Neural crest cell (in vitro differentiated cells): Measurements from ENCODE around the gene NMB. TPM values are rescaled to one million over a fixed set of nuclear protein-coding genes. Genes with fewer than 3 reads are reported as not detected.

Source experiments
- DNase-seq: peaks from one replicate; pipeline ENCODE4 v3.0.0; 2021; ENCODE audit warnings: low read depth, mixed read lengths, low spot score
- H3K27ac Mint-ChIP-seq: one replicate; pipeline ENCODE4 v1.8.0; 2021; ENCODE audit warnings: mild to moderate bottlenecking, mixed read lengths; ENCODE audit not compliant: unreplicated experiment
- H3K27me3 Mint-ChIP-seq: 2 replicates; pipeline ENCODE4 v1.8.0; 2021; ENCODE audit warnings: low read depth, mild to moderate bottlenecking, mixed read lengths
- H3K36me3 Mint-ChIP-seq: 2 replicates; pipeline ENCODE4 v1.8.0; 2021; ENCODE audit warnings: low read depth, mild to moderate bottlenecking, mixed read lengths
- H3K4me1 Mint-ChIP-seq: 2 replicates; pipeline ENCODE4 v1.8.0; 2021; ENCODE audit warnings: mixed read lengths
- H3K4me3 Mint-ChIP-seq: one replicate; pipeline ENCODE4 v1.8.0; 2021; ENCODE audit warnings: mild to moderate bottlenecking, mixed read lengths
- H3K9me3 Mint-ChIP-seq: 2 replicates; pipeline ENCODE4 v1.8.0; 2021; ENCODE audit warnings: mixed read lengths
- total RNA-seq: library from RNA; stranded (reverse); gene quantifications from 2 replicates; pipeline ENCODE4 v1.2.1, GENCODE V29; 2021
- TF ChIP-seq, protein P1 (sequence below): fragments of 200-600 bp; sonication (generic); conservative IDR thresholded peaks from 2 replicates; pipeline ENCODE4 v1.5.0; 2021; ENCODE audit warnings: antibody characterized with exemption, mild to moderate bottlenecking

NMB gene
- total RNA-seq, 1 donor from 2014 or later: 4.0 TPM

DNA sequence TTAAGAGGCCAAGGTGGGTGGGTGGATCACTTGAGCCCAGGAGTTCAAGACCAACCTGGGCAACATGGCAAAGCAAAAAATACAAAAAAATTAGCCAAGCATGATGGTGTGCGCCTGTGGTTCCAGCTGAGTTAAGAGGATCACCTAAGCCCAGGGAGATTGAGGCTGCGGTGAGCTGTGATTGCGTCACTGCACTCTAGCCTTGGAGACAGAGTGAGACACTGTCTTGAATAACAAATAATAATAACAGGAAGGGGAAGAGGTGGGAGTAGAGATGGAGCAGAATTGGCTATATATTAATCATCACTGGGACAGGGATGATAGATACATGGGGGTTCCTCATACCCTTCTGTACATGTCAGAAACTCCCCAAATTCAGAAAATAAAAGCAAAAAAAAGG, 23.8 kb upstream of the NMB start:
- H3K27me3 Mint-ChIP-seq: no peaks in the 10 kb centered on the region
- H3K9me3 Mint-ChIP-seq: no peaks in the 10 kb centered on the region
- H3K4me1 Mint-ChIP-seq: no peaks in the 10 kb centered on the region
- no peak for DNase-seq
- H3K36me3 Mint-ChIP-seq: peaks cover 12% of the 10 kb centered on the region
- TF ChIP-seq, protein P1, sequence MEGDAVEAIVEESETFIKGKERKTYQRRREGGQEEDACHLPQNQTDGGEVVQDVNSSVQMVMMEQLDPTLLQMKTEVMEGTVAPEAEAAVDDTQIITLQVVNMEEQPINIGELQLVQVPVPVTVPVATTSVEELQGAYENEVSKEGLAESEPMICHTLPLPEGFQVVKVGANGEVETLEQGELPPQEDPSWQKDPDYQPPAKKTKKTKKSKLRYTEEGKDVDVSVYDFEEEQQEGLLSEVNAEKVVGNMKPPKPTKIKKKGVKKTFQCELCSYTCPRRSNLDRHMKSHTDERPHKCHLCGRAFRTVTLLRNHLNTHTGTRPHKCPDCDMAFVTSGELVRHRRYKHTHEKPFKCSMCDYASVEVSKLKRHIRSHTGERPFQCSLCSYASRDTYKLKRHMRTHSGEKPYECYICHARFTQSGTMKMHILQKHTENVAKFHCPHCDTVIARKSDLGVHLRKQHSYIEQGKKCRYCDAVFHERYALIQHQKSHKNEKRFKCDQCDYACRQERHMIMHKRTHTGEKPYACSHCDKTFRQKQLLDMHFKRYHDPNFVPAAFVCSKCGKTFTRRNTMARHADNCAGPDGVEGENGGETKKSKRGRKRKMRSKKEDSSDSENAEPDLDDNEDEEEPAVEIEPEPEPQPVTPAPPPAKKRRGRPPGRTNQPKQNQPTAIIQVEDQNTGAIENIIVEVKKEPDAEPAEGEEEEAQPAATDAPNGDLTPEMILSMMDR: no peak
- H3K27ac Mint-ChIP-seq: peak overlapping the region; percentile 78
- no peak overlapping the region for H3K4me3 Mint-ChIP-seq

DNA sequence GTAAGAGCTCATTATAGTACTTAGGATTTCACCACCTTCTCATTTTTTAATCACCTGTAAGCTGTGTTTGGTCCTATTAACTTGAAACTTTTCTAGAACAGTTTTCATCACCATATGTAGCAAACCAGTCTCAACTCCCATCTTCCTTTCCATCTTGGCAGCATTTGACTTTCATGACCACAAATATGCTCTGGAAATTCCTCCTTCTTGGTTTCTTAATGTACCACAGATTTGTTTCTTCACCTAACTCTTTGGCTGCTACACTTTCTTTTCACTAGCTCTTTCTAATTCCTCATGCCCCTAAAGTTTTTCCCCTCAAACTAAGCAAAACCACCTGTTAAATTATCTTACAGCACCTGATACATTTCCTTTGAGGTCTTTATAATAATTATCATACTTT, 13.2 kb upstream of the NMB start:
- Mint-ChIP-seq H3K4me3 (no peak overlapping the region), H3K4me1 (no peaks in the 10 kb centered on the region), H3K27ac (no peak overlapping the region), H3K27me3 (no peaks in the 10 kb centered on the region), H3K9me3 (no peaks in the 10 kb centered on the region), H3K36me3 (peaks cover 25% of the 10 kb centered on the region)
- TF ChIP-seq, protein P1: no peak
- no peak for DNase-seq

DNA sequence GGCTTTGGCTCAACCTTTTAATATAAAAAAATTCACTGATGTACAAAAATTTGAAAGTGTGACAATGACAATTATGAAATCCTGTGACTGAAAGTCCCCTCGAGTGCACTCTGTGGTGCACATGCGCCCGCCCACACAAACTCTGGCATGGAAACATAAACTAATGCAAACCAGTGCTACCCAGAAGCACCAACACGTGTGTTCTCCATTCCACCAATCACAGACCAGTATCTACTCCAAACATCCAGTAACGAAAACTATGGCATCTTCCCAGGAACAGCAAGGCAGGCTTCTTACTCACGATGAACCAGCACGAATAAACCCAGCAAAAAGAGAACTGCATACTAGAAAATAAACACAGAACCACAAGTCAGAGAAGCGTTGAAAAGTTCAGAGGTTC, 11.7 kb upstream of the NMB start:
- H3K4me1 Mint-ChIP-seq: no peaks in the 10 kb centered on the region
- H3K36me3 Mint-ChIP-seq: peaks cover 25% of the 10 kb centered on the region
- H3K27ac Mint-ChIP-seq: no peak overlapping the region
- DNase-seq: no peak
- no peaks in the 10 kb centered on the region for H3K27me3 Mint-ChIP-seq
- H3K9me3 Mint-ChIP-seq: no peaks in the 10 kb centered on the region
- TF ChIP-seq, protein P1: no peak
- no peak overlapping the region for H3K4me3 Mint-ChIP-seq

DNA sequence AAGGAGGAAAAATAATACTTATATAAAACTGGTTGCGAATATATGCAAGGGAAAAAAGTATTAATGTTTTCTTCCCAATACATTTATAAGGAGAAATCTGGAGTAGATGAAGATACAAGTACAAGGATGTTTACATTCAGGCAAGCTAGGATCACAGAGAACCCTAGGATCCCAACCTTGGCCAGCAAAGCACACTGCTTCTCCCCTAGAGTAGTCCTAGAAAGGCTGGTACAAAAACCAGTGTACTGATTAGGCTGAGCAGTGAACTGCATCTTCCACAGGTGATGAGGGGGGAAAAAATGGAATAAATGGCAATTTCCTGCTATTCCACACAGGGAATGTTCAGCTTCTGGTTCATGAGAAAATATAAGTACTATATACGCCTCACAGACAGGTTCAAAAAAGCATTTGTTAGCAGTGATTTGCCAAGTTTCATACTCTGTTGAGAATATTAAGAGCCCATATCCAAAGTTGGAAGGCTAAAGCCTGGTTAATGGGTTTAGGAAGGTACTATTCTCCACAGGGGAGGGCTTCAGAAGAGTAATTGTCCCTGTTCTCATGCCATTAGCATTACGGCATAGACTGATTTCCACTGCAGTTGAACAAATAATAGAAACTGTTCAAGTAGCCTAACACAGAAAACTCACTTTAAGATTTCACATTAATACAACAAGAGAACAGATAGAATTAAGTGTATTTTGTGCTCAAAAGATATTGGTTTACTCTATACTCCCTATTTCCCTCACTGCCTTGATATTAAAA, 10.4 kb upstream of the NMB start:
- Mint-ChIP-seq H3K9me3 (no peaks in the 10 kb centered on the region), H3K27me3 (no peaks in the 10 kb centered on the region), H3K27ac (no peak overlapping the region), H3K36me3 (peaks cover 25% of the 10 kb centered on the region), H3K4me3 (no peak overlapping the region), H3K4me1 (no peaks in the 10 kb centered on the region)
- TF ChIP-seq, protein P1: no peak
- DNase-seq: no peak

DNA sequence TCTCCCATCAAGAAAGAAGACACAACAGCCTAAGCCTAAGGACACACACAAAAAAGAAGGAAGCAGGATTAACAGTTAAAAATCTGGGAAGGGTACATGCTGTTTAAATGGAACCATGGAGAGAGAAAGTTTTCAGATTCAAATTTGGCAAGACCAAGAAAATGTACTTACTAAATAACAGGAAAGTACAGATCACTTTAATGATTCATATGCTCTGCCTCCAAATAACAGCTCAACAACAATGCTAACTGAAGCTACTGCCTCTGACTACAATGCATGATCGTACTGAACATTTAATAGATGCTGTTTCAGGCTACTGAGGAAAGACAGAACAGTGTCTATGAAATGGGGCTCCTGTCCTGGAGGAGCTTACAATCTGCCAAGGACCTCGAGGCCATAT, 8.4 kb upstream of the NMB start:
- no peaks in the 10 kb centered on the region for H3K4me1 Mint-ChIP-seq
- TF ChIP-seq, protein P1: no peak
- no peak overlapping the region for H3K4me3 Mint-ChIP-seq
- H3K27me3 Mint-ChIP-seq: no peaks in the 10 kb centered on the region
- H3K9me3 Mint-ChIP-seq: no peaks in the 10 kb centered on the region
- peaks cover 19% of the 10 kb centered on the region for H3K36me3 Mint-ChIP-seq
- DNase-seq: no peak
- H3K27ac Mint-ChIP-seq: no peak overlapping the region
